OCI-LY1 (cell line): ENCODE data around the gene ELMOD1.

ENCODE experiments used
- H2AFZ ChIP-seq: fragments of 200-600 bp; sonication (generic), shearing (Covaris generic); 2 replicates; pipeline ENCODE4 v1.6.0; 2014; ENCODE audit warnings: antibody characterized with exemption, mild to moderate bottlenecking, low read length
- H3F3A ChIP-seq: fragments of 200-600 bp; sonication (generic), shearing (Covaris generic); 2 replicates; pipeline ENCODE4 v1.6.0; 2014; ENCODE audit warnings: mild to moderate bottlenecking, antibody characterized with exemption, low read length, moderate library complexity; ENCODE audit not compliant: insufficient read depth
- H3K27ac ChIP-seq: fragments of 200-600 bp; sonication (generic); 2 replicates; pipeline ENCODE4 v1.5.1; 2014; ENCODE audit warnings: low read length, mixed run types, mild to moderate bottlenecking, low read depth; ENCODE audit not compliant: poor library complexity, severe bottlenecking
- H3K27me3 ChIP-seq: fragments of 200-600 bp; sonication (generic); 2 replicates; pipeline ENCODE4 v1.6.0; 2014; ENCODE audit warnings: antibody characterized with exemption, mild to moderate bottlenecking, low read length, moderate library complexity; ENCODE audit not compliant: insufficient read depth
- H3K36me3 ChIP-seq: fragments of 200-600 bp; sonication (generic); 2 replicates; pipeline ENCODE4 v1.6.1; 2014; ENCODE audit warnings: mild to moderate bottlenecking, antibody characterized with exemption, low read length, moderate library complexity, mixed read lengths; ENCODE audit not compliant: insufficient read depth
- H3K4me1 ChIP-seq: fragments of 200-600 bp; sonication (generic); 2 replicates; pipeline ENCODE4 v1.5.1; 2014; ENCODE audit warnings: mild to moderate bottlenecking, low read length, moderate library complexity; ENCODE audit not compliant: insufficient read depth, severe bottlenecking
- H3K4me2 ChIP-seq: fragments of 200-600 bp; sonication (generic), shearing (Covaris generic); 2 replicates; pipeline ENCODE4 v1.6.1; 2014; ENCODE audit warnings: low read length
- H3K4me3 ChIP-seq: fragments of 200-600 bp; sonication (generic); 2 replicates; pipeline ENCODE4 v1.5.1; 2014; ENCODE audit warnings: low read length, low read depth, mild to moderate bottlenecking, mixed read lengths; ENCODE audit not compliant: poor library complexity, severe bottlenecking
- H3K79me2 ChIP-seq: fragments of 200-600 bp; shearing (Covaris generic); 2 replicates; pipeline ENCODE4 v1.6.1; 2016; ENCODE audit warnings: mixed run types, low read length, mixed read lengths; ENCODE audit not compliant: insufficient read depth
- H3K9ac ChIP-seq: fragments of 200-600 bp; sonication (generic), shearing (Covaris generic); 2 replicates; pipeline ENCODE4 v1.6.1; 2014; ENCODE audit warnings: mild to moderate bottlenecking, low read length, mixed read lengths
- H3K9me2 ChIP-seq: fragments of 200-600 bp; sonication (generic), shearing (Covaris generic); 2 replicates; pipeline ENCODE4 v1.6.1; 2014; ENCODE audit warnings: low read depth, mild to moderate bottlenecking, low read length, mixed read lengths
- H3K9me3 ChIP-seq: fragments of 200-600 bp; shearing (Covaris generic); 2 replicates; pipeline ENCODE4 v1.6.1; 2014; ENCODE audit warnings: low read length, mixed read lengths
- H4K20me1 ChIP-seq: fragments of 200-600 bp; sonication (generic), shearing (Covaris generic); 2 replicates; pipeline ENCODE4 v1.6.0; 2016; ENCODE audit warnings: mild to moderate bottlenecking, low read length; ENCODE audit not compliant: insufficient read depth
- CTCF ChIP-seq: fragments of 200-600 bp; sonication (generic), shearing (Covaris generic); IDR thresholded peaks from 2 replicates; pipeline ENCODE4 v1.5.1; 2017; ENCODE audit warnings: mild to moderate bottlenecking, antibody characterized with exemption, low read length, moderate library complexity, mixed read lengths
- EZH2 ChIP-seq: fragments of 200-600 bp; sonication (generic), shearing (Covaris generic); IDR thresholded peaks from 2 replicates; pipeline ENCODE4 v1.8.0; 2017; ENCODE audit warnings: borderline replicate concordance, mixed run types, mild to moderate bottlenecking, antibody characterized with exemption, low read length, moderate library complexity, mixed read lengths

ELMOD1 gene

DNA sequence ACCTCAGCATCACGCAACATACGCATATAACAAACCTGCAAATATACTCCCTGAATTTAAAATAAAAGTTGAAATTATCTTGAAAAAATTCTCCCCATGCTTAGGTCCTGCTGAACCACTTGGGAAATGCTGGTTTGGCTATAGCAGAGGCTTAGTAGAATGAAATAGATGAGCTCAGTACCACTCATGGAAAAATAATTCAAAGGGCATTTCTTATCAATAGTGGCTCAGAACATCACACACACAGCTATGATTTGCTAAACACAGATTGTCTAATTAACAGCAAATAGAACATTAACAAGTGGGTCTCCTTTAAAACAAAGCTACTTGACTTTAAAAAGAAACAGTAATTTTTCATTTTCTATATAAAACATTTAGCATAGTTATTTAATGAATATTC lies 21.5 kb downstream of the ELMOD1 start:
- Histone ChIP-seq H3K9ac (no peak overlapping the region), H3K4me2 (no peak overlapping the region), H2AFZ (no peak overlapping the region), H3F3A (no peaks in the 10 kb centered on the region), H3K79me2 (no peaks in the 10 kb centered on the region), H3K4me1 (no peaks in the 10 kb centered on the region), H3K27ac (no peak overlapping the region), H3K9me2 (no peaks in the 10 kb centered on the region), H3K4me3 (no peak overlapping the region), H3K36me3 (no peaks in the 10 kb centered on the region), H3K9me3 (no peaks in the 10 kb centered on the region), H3K27me3 (no peaks in the 10 kb centered on the region), H4K20me1 (no peaks in the 10 kb centered on the region)
- TF ChIP-seq CTCF = no peak
- TF ChIP-seq EZH2 = no peak

- Histone ChIP-seq H3K9me3 (no peaks in the 10 kb centered on the region), H3K4me3 (no peak overlapping the region), H3F3A (no peaks in the 10 kb centered on the region), H3K9ac (no peak overlapping the region), H3K9me2 (no peaks in the 10 kb centered on the region), H3K27ac (no peak overlapping the region), H3K4me2 (no peak overlapping the region), H4K20me1 (no peaks in the 10 kb centered on the region), H3K79me2 (no peaks in the 10 kb centered on the region), H2AFZ (no peak overlapping the region), H3K36me3 (no peaks in the 10 kb centered on the region), H3K27me3 (no peaks in the 10 kb centered on the region), H3K4me1 (no peaks in the 10 kb centered on the region)
- TF ChIP-seq EZH2 (no peak), CTCF (no peak)
Measured at GRCh38 chr11:107619926-107620325, 29.0 kb downstream of the ELMOD1 start.

DNA sequence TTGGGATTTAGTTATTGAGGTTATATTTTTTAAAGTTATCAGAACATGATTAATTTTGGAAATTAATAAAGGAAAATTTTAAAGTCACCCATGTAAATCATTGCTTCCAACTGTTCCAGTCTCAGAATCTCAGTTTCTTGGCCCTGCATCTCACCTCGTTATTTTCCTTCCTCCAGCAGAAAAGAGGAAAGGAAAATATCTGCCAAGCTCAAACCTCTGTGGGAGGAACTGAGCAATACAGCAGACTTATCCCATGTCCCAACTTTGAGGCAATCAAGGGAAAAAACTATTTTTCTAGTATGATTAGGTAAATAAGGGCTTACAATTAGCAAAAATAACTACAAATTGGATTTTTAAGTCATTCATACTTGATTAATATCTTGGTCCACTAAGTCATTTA lies 30.1 kb downstream of the ELMOD1 start:
- TF ChIP-seq EZH2 (no peak), CTCF (no peak)
- H3K9ac ChIP-seq = no peak overlapping the region
- H4K20me1 ChIP-seq = no peaks in the 10 kb centered on the region
- H2AFZ ChIP-seq = no peak overlapping the region
- H3K27me3 ChIP-seq = no peaks in the 10 kb centered on the region
- H3K27ac ChIP-seq = no peak overlapping the region
- no peak overlapping the region for H3K4me2 ChIP-seq
- H3F3A ChIP-seq = no peaks in the 10 kb centered on the region
- H3K9me3 ChIP-seq = no peaks in the 10 kb centered on the region
- no peak overlapping the region for H3K4me3 ChIP-seq
- no peaks in the 10 kb centered on the region for H3K4me1 ChIP-seq
- H3K9me2 ChIP-seq = no peaks in the 10 kb centered on the region
- H3K79me2 ChIP-seq = no peaks in the 10 kb centered on the region
- no peaks in the 10 kb centered on the region for H3K36me3 ChIP-seq
